ENCODE results near the gene SPACA7. TPM values are rescaled to one million over a fixed set of nuclear protein-coding genes. Genes with fewer than 3 reads are reported as not detected.

Gene SPACA7
- total RNA-seq, 1 experiment from 2014 or later = not detected

DNA sequence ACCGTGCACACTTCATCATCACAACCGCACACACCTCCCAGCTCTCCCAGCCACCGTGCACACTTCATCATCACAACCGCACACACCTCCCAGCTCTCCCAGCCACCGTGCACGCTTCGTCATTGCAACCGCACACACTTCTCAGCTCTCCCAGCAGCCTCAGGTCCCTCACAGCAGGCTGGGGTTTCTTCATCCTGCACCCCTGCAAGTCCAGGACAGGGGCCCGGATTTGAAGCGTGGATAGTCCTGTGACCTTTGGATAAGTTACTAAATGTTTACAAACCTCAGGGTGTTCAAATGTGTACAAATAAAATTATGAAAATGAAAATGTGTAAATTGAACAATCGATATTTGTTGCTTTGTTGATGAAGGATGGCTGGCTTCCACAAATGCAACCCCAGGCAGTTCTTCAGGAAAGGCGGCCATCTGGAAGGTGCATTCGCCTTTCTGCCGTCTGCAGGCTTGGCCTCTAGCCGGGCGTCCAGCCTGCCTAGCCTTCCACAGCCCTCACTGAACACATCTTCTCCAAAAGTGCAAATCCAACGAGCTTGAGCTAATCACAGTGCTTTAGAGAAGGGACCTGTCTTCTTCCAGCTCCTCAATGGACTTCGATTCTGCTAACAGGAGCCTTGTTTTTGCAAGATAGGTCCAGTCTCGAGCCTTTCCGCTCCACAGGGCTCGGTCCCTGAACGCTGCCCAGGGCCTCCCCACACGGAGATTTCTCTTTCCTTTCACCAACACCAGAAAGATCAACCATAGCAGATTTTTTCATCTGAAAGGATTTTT is 74.2 kb downstream of the SPACA7 start:
- H3K27me3 Mint-ChIP-seq (ENCODE audit: low read depth) = peaks cover 29% of the 10 kb centered on the region
- no CpG with 5 or more reads among the region's 23 CpGs for WGBS (ENCODE audit: extremely low coverage, insufficient read length, low lambda C conversion rate)
- TF ChIP-seq, protein P1, sequence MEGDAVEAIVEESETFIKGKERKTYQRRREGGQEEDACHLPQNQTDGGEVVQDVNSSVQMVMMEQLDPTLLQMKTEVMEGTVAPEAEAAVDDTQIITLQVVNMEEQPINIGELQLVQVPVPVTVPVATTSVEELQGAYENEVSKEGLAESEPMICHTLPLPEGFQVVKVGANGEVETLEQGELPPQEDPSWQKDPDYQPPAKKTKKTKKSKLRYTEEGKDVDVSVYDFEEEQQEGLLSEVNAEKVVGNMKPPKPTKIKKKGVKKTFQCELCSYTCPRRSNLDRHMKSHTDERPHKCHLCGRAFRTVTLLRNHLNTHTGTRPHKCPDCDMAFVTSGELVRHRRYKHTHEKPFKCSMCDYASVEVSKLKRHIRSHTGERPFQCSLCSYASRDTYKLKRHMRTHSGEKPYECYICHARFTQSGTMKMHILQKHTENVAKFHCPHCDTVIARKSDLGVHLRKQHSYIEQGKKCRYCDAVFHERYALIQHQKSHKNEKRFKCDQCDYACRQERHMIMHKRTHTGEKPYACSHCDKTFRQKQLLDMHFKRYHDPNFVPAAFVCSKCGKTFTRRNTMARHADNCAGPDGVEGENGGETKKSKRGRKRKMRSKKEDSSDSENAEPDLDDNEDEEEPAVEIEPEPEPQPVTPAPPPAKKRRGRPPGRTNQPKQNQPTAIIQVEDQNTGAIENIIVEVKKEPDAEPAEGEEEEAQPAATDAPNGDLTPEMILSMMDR (conservative IDR thresholded peaks at IDR 0.05) = no peak

More for the DNA sequence above, 74.2 kb downstream of the SPACA7 start:
- Histone ChIP-seq H3K9ac (ENCODE audit: extremely low read depth, insufficient read length, low read length) (no peak overlapping the region), H3K79me1 (ENCODE audit: insufficient read depth, low read depth, low read length, poor library complexity, severe bottlenecking) (no peaks in the 10 kb centered on the region), H2AFZ (ENCODE audit: low read length) (no peak overlapping the region), H3K27ac (ENCODE audit: insufficient read length, low read depth, low read length) (no peak overlapping the region), H3K14ac (ENCODE audit: insufficient read depth, low read length) (no peak overlapping the region), H2BK5ac (ENCODE audit: insufficient read length, low read length) (no peak overlapping the region), H2BK15ac (ENCODE audit: low read depth, low read length) (no peak overlapping the region), H3K79me2 (ENCODE audit: insufficient read depth, low read length) (no peaks in the 10 kb centered on the region), H2BK20ac (ENCODE audit: low read depth, low read length, poor library complexity, severe bottlenecking) (no peak overlapping the region), H3K23me2 (ENCODE audit: insufficient read length, low read depth, low read length, poor library complexity, severe bottlenecking) (no peaks in the 10 kb centered on the region), H3K23ac (ENCODE audit: insufficient read length, low read depth, low read length) (no peak overlapping the region), H3K4ac (ENCODE audit: low read depth, low read length) (no peak overlapping the region), H3K27me3 (ENCODE audit: insufficient read depth, low read length) (no peaks in the 10 kb centered on the region; the same call in 1 of the 2 replicates), H3K18ac (ENCODE audit: insufficient read length, low read depth, low read length) (no peak overlapping the region), H3K4me2 (ENCODE audit: insufficient read depth, insufficient read length, low read length) (no peak overlapping the region), H3K56ac (ENCODE audit: insufficient read length, low read depth, low read length) (no peak overlapping the region), H2AK5ac (ENCODE audit: insufficient read length, low read length) (no peak overlapping the region), H2BK120ac (ENCODE audit: low read depth, low read length, poor library complexity, severe bottlenecking) (no peak overlapping the region), H4K8ac (replicated peaks; ENCODE audit: insufficient read length, low read depth, low read length) (no peak overlapping the region), H3K9me3 (ENCODE audit: control insufficient read depth, low read depth, low read length) (no peaks in the 10 kb centered on the region), H3T11ph (ENCODE audit: low read length) (no peak overlapping the region), H4K5ac (ENCODE audit: insufficient read length, low read depth, low read length) (no peak overlapping the region), H4K20me1 (ENCODE audit: control insufficient read depth, insufficient read depth, insufficient read length) (no peaks in the 10 kb centered on the region), H2BK12ac (ENCODE audit: insufficient read length, low read depth, low read length) (no peak overlapping the region), H4K91ac (ENCODE audit: insufficient read length, low read depth, low read length) (no peak overlapping the region), H3K4me1 (ENCODE audit: insufficient read depth, low read length) (no peaks in the 10 kb centered on the region)
- DNase-seq = no peak
- no peaks in the 10 kb centered on the region; a peak in 1 of 7 replicates for H3K36me3 Mint-ChIP-seq (ENCODE audit: insufficient read depth in 1 of 3, low read depth in 3 of 3)
- no peak overlapping the region for H3K4me3 Mint-ChIP-seq
- no peaks in the 10 kb centered on the region for H3K9me3 Mint-ChIP-seq
- peaks cover 0 to 2% of the 10 kb centered on the region in 2 experiments; a peak in 1 of 4 replicates for H3K4me1 Mint-ChIP-seq
- no peak overlapping the region for H3K27ac Mint-ChIP-seq
